SIG-M5 (cell line): ENCODE data around the gene TMEM255B.
"Not testable (repeated sequence)": the region's sequence is repeated elsewhere in the genome, so short reads cannot be mapped to it uniquely, and the experiment has no call there.

Source experiments
- DNase-seq: peaks from one replicate; lab custom pipeline; 2025; lab: John Stamatoyannopoulos, UW

The TMEM255B gene

DNA sequence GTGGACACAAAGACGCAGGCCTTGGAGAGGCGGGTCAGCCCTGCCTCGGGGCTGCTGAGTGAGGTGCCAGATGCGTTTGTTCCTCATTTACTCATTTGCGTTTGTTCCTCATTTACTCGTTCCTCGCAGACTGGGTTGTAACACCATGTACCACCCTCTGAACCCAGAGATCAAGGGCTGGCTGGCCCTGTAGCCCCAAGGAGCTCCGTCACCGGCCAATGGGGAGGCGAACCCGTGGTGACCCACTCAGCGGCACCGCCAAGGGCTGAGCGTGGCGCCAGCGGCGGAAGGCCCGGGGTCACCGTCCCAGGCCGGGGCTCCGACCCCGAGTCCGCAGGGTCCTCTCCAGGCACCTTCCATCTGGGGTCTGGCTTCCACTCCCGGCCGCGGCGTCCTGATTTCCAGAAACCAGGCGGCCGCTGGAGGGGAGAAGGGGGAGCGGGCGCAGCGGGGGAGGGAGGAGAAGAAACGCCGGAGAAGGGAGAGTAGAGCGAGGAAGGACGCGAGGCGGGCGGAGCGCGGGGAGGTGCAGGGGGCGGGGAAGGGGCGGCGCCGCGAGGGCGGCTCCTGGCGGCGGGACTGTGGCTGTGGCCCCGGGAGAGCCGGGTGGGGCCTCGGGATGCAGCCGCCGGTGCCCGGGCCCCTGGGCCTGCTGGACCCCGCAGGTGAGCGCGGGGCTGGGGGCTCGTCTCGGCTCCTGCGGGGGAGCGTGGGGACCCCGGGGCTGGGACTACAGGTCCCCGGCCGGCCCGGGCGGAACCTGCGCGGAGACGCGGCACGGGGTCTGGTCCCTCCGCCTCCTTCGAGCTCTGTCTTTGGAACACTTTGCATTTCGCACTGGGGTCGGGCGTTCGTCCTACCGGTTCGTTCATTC lies at the start of gene TMEM255B:
TSS of gene TMEM255B (plus strand) at position 576 of the 874 bp plus-strand sequence. CDS start at position 620, 44 bp downstream.
- DNase-seq, result peak; percentile 79

DNA sequence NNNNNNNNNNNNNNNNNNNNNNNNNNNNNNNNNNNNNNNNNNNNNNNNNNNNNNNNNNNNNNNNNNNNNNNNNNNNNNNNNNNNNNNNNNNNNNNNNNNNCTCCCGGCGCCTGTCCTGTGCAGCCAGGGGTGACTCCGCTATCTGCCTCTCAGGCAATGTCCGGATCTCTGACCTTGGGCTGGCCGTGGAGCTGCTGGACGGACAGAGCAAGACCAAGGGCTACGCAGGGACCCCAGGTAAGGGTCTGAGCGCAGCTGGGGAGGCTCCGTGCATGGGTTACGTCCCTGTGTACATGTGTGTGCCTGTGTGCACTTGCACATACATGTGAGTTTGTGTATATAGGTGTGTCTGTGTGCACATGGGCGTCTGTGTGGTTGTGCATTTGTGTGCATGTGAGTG lies 36.1 kb upstream of the TMEM255B start:
- DNase-seq, result no peak

DNA sequence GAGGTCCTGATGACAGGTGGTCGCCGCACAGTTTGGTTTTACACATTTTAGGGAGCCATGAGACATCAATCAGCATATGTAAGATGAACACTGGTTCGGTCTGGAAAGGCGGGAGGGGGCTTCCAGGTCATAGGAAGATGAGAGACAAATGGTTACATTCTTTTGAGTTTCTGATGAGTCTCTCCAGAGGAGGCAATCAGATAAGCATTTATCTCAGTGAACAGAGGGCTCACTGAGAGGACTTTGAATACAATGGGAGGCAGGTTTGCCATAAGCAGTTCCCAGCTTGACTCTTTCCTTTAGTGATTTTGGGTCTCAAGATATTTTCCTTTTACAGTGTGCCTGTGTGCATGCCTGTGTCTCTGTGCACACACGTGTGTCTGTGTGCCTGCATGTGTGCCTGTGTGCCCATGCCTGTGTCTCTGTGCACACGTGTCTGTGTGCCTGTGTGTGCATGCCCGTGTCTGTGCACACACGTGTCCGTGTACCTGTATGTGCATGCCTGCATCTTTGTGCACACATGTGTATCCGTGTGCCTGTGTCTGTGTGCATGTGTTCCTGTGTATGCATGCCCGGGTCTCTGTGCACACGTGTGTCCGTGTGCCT lies 35.5 kb upstream of the TMEM255B start:
- DNase-seq, result no peak

DNA sequence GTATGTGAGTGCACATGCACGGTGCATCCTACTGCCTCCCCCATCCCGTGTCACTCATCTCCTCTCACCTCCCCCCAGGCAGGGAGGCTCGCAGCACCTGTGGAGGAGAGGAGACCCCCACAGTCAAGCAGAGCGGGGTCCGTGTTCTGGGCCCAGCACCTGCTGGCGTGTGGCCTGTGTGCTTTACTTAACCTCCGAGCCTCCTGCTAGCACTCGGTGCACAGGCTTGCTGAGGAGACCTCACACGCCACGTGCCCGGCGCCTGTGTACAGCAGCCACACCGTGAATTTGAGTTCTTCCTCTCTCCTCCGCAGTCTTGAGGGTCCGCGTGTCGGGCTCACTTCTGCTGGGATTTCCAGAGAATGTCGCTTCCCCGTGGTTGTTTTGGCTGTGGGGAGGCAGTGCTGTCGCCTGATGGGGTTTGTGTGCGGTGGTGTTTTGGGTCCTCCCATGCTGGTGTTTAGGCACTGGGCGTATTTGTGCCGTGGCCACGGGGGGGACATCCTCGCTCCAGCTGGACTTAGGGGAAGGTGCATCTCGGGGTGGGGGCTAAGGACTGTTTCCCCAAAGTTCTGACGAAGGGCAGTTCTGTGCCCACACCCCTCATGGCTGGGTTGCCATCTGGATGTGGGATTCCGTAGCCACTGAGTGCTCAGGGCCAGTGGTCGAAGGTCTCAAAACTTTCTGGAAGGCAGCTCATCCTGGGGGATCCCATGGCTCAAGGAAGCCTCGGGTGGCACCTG lies 34.8 kb upstream of the TMEM255B start:
- DNase-seq, result no peak

DNA sequence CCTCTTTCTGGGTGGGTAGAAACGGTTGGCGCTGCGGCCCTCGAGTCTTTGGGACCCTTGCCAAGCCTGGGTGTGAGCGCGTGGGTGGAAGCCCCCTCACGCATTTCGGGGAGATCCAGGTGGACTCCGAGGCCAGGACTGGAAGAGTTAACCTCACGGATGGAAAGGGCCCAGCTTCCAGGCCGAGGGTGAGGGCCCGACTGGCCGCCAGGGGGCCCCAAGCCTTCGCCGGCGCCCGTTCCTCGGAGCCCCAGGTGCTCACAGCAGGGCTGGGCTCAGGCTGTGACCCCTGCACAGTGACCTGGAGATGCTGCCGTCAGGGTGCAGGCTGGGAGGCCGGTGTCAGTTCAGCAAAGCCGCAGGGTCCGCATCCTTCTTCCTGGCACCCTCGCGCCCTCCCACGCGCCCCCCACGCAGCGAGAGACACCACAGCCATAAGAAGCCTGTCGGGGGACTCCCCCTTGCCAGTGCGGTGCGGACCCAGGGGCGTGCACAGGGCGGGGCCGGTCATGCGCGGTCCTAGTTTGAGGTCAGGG lies 34.2 kb upstream of the TMEM255B start:
- DNase-seq, result no peak

DNA sequence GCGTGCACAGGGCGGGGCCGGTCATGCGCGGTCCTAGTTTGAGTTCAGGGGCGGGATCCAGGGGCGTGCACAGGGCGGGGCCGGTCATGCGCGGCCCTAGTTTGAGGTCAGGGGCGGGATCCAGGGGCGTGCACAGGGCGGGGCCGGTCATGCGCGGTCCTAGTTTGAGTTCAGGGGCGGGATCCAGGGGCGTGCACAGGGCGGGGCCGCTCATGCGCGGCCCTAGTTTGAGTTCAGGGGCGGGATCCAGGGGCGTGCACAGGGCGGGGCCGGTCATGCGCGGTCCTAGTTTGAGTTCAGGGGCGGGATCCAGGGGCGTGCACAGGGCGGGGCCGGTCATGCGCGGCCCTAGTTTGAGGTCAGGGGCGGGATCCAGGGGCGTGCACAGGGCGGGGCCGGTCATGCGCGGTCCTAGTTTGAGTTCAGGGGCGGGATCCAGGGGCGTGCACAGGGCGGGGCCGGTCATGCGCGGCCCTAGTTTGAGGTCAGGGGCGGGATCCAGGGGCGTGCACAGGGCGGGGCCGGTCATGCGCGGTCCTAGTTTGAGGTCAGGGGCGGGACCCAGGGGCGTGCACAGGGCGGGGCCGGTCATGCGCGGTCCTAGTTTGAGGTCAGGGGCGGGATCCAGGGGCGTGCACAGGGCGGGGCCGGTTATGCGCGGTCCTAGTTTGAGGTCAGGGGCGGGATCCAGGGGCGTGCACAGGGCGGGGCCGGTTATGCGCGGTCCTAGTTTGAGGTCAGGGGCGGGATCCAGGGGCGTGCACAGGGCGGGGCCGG lies 33.5 kb upstream of the TMEM255B start:
- DNase-seq, result not testable (repeated sequence)

DNA sequence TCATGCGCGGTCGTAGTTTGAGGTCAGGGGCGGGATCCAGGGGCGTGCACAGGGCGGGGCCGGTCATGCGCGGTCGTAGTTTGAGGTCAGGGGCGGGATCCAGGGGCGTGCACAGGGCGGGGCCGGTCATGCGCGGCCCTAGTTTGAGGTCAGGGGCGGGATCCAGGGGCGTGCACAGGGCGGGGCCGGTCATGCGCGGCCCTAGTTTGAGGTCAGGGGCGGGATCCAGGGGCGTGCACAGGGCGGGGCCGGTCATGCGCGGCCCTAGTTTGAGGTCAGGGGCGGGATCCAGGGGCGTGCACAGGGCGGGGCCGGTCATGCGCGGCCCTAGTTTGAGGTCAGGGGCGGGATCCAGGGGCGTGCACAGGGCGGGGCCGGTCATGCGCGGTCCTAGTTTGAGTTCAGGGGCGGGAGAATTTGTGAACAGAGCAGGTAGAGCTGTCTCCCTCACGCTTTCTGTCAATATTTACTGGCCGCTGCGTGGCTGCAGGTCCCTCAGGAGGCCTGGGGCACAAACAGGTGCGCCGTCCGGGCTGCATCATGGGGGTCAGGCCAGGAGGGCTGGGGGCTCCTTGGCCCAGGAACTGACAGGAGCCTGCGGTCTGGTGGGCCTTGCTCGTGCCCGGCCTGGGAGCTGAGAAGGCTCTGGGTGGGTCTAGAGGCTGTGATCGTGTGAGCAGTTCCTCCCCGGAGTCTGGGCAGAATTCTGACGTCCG lies 32.8 kb upstream of the TMEM255B start:
- not testable (repeated sequence) for DNase-seq

DNA sequence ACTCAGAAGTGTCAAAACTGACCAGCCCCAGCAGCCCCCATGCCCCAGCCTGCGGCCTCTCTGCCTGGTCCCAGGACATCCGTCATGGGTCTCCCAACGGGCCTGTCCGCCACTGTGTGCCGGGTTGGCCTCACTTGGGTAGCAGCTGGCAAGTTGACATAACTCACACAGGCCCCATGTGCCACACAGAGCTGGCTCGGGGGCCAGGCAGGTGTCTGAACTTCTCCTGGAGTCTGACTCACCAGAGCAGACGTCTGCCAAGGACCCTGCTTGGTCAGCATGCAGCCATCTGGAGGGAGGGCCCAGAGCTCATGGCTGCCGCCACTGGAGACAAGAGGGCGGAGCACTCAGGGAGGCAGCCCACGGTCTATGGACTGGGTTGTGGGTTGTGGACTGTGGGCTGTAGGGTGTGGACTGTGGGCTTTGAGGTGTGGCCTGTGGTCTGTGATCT lies 32.0 kb upstream of the TMEM255B start:
- no peak for DNase-seq

DNA sequence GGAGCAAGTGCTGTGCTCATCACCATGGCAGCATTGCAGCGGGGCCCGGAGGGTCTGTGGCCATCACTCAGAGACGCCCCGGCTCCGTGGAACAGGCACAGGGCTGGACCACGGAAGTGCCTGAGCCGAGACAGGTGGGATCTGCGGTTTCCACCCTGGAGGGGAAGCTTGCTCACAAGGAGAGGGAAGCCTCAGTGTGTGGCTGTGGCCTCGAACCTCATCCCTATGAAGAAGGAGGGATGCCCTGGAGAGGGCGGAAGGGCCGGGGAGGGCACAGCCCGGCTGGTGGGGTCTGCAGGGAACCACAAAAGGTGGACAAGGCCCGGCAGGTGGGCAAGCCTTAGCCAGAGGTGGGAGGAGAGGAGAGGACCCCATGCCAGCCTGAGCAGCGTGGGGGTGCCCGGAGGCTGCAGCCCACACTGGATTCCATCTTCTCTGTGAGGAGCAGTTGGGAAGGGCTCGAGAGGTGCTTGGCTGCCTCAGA lies 30.4 kb upstream of the TMEM255B start:
- no peak for DNase-seq

DNA sequence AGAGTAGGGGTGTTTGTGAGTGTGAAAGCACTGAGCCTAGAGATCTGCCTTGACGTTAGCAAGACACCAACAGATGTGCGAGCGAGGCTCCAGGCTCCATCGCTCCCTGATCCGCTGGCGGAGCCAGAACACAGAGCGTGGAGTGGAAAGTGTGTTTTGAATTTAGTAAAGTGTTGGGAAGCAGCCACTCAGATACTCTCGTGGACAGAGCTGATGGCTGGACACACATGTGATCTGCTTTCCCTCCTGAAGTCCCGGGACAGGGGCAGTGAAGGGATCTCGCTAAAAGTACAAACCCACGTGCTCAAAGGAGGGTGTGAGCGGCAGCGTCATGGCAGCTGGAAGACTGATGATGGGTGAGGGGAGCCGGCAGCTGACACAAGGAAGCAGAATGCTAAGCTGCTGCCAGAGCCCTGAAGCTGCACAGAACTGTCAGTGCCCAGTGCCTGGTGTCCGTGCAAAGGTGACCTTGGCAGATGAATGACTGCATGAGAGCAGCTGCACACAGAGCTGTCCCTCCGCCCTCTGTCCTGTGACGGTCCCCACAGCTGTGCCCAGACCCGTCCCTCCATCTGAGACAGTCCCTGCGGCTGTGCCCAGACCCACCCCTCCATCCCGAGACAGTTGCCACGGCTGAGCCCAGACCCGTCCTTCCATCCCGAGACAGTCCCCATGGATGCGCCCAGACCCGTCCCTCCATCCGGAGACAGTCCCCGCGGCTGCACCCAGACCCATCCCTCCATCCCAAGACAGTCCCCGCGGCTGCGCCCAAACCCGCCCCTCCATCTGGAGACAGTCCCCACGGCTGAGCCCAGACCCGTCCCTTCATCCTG lies 29.6 kb upstream of the TMEM255B start:
- no peak for DNase-seq

DNA sequence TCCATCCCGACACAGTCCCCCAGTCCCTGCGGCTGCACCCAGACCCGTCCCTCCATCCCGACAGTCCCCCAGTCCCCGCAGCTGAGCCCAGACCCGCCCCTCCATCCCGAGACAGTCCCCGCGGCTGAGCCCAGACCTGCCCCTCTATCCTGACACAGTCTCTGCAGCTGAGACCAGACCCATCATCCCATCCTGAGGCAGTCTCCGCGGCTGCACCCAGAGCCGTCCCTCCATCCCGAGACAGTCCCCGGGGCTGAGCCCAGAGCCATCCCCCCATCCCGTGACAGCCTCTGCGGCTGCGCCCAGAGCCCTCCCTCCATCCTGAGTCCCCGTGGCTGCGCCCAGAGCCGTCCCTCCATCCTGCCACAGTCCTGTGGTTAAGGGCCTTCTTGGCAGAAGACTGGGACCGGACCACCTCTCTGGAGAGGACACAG lies 28.8 kb upstream of the TMEM255B start:
- no peak for DNase-seq

DNA sequence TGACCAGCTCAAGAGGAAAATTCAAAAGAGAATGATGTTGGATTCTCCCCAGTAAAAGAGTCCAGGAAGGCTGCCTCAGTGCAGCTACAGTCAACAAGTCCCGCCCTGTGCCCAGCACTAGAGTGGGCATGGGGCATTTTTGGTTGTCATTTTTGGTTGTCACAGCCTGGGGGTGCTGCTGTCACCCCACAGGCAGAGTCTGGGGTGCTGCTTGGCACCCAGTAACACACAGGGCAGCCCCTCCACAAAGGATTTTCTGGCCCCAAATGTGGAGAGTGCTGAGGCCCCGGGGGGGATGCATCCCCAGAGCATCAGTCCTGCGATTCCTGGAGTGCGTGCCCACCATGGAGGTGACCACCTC lies 28.2 kb upstream of the TMEM255B start:
- no peak for DNase-seq

DNA sequence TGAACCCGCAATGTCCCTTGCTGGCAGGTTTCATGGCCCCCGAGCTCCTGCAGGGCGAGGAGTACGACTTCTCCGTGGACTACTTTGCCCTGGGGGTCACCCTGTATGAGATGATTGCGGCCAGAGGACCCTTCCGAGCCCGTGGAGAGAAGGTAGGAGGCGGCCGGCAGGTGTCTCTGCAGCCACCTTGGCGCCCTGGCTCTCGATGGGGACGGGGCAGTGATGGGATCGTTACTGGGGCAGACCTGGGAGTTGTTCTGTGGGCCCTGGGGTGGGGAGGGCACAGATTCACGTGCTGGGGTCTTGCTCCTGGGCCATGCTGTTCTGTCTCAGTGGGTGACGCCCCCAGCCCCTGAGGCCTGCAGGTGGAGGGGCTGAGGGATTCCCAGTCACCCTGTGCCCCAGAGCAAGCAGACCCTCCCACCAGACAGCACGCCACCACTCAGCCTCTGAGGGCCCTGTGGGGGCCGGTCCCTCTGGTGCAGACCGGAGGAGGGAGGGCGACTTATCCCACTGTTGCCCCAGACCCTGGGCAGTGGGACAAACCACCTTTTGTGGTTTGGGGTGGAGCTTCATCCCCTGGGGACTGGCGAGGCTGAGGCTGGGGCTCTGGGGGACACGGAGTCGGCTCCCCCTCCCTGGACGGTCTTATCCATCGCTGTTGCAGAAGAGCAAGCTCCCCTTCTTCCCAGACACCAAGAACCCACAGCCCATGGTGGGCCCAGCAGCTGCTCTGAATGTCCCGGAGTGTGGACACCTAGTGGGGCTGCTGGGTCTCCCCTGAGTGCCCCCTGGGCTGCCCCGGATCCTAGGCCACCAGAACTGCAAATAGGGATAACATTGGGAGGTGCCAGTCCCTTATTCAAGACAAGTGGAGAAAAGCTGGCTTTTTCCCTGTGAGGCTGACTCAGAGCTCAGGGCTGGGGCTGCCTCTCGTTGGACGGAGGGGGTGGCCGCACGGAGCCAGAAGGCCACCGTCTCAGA lies 27.5 kb upstream of the TMEM255B start:
- no peak for DNase-seq

DNA sequence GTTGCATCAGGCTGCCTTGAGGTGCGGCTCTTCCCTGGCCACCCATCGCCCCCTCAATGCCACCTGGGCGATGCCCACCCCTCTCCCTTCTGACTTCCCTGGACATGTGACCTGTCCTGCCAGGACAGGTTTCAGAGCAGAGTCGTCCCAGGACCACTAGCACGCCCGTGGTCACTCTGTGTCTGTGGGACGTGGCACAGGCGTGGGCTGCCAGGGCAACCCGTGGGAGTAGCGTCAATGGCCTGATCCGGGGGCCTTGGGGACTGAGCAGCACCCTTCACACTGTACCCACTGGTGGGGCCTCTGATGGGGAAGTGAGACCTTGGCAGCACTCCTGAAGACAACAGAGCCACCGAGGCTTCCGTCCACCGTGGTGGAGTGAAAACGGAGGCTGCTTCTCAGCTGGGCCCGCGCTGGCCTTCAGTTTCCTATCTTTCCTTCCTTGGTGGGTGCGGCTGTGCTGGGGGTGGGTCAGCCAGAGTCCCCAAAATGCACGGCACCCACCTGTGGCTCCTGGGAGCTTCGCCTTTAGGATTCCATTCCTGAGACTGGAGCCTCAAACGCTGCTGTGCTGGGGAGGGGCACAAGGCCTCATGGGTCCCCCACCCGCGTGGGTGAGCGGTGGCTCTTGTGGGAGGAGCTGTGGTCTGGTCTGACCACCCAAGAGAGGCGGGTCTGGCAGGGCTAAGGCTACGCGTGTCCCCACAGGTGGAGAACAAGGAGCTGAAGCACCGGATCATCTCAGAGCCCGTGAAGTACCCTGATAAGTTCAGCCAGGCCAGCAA lies 26.7 kb upstream of the TMEM255B start:
- DNase-seq, result no peak

DNA sequence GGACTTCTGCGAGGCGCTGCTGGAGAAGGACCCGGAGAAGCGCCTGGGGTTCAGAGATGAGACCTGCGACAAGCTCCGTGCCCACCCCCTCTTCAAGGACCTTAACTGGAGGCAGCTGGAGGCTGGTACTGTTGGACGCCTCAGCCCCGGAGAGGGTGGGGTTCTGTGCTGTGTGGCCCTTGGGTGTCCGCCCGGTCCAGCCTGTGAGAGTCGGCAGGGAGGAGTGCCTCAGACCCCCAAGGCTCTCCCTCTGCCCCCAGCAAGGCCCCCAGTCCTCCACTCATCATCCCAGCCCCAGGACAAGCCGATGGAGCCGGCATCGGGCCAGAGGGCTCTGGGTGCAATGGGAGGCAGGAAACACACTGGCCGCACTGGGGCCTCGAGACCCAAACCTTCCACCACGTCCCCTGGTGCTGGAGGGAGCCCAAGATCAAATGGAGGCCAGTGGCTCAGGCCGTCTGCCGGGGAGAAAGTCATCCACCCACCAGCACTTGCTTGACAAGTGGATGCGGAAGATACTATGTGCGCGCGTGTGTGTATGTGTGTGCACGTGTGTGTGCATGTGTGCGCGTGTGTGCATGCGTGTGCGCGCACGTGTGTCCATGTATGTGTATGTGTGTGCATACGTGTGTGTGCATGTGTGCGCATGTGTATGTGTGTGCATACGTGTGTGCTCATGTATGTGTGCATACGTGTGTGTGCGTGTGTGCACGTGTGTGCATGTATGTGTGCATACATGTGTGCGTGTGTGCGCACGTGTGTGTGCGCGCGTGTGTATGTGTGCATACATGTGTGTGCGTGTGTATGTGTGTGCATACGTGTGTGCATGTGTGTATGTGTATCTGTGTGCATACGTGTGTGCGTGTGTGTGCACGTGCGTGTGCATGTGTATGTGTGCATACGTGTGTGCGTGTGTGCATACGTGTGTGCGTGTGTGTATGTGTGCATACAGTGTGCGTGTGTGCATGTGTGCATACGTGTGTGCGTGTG lies 25.8 kb upstream of the TMEM255B start:
- DNase-seq, result no peak

DNA sequence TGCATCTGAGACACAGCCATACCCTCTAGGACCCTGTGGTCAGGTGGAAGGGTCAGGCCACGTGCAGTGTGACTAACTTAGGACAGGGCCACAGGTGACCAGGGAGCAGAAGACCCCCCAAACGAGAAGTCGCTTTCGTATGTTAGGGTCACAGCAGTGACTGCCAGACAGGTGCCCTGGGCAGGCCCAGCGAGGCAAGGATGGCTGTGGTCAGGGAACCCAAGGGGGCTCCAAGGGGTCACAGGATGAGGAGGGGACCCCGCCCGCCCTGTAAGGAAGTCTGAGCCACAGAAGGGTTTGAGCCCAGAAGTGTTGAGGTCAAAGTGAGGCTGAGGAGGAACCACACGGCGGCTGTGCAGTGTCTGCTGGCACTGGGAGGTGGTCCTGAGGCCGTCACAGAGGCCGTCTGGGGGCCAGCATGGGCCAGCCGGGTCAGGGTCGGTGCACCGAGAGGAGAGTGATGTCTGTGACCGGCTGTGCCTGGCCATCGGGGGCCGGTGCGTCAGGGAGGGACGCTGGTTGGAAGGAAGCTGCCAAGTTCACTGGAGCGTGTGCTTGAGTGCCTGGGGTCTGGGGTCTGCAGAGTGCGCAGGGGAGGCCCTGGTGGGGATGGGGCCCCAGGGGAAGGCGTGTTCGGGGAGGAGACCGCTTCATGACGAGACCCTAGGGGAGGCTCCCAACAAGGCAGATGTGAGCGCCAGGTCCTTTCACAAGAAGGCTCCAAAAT lies 24.8 kb upstream of the TMEM255B start:
- no peak for DNase-seq
